Activated effector memory CD4-positive, alpha-beta T cell treated with anti-CD3 and anti-CD28 coated beads, Interleukin-2, amount 50 U/mL, for 16 hours (primary cell): Measurements from ENCODE around the gene ZNF578.
"Not testable (repeated sequence)": the region's sequence is repeated elsewhere in the genome, so short reads cannot be mapped to it uniquely, and the experiment has no call there.

Source experiments
- DNase-seq: peaks from one replicate; pipeline ENCODE4 v3.0.0-alpha.2; 2020

ZNF578 gene

DNA sequence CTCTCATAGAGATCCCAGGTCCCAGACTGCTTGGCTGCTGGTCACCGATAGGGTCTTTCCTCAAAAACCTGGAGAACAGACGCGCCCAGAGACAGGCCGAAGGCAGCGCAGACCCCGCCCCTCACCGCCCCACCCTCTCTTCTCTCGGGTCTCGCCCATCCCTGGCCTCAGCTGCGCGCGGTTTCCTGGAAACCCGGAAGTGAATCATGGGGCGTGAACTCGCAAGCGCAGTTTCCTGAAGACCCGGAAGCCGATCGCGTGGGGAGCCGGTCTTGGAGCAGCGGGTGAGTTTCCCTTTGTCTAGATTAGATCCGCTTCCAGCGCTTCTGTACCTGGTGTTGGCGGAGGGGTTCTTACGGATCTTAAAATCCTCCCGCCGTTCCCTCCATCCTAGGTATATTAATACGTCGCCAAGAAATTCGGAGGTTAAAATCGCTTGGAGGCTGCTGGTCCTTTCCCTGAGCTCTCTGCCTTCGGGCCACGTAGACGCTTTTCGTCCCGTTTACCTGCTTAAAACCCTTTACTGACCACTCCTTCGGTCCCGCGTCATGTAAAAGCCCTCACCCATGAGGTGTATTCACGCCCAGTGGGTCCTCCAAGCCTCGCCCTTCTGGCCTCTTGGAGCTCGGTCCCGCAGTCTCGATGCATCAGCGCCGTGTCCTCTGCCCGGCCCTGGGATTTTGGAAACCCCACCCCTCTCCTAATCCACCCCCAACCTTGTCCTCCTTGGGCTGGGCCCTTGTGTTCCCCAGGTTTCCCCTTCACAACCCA lies at the start of gene ZNF578:
Gene ZNF578, plus strand, starts transcription at position 230 of the 771 bp plus-strand sequence. CDS start 48,293 bp downstream, outside the sequence.
- DNase-seq = peak; percentile 85

DNA sequence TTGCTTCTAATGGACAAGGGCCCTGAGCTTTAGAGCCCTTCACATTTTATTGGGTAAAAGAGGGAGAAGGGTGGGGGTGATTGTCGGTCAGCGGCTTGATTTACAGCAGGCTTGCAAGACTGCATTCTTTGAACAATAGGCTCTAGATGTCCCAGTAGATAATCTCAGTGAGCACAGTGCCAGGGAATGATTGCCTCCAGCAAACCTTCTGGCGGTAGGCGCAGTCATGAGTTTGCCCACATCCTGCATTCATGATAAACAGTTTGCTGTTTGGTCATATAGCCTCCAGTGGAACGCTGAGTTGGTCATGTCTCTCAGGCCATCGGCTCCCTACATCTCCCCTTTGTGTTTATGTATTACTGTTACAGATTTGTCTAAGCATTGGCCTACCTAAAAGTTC lies 43.1 kb upstream of the ZNF578 start:
- no peak for DNase-seq

DNA sequence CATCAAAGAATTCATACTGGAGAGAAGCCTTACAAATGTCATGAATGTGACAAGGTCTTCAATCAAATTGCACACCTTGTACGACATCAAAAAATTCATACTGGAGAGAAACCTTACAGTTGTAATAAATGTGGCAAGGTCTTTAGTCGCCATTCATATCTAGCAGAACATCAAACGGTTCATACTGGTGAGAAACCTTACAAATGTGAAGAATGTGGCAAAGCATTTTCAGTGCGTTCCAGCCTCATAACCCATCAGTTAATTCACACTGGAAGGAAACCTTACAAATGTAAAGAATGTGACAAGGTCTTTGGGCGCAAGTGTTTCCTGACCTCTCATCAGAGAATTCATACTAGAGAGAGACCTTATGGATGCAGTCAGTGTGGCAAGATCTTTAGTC lies 37.6 kb upstream of the ZNF578 start:
- no peak for DNase-seq

DNA sequence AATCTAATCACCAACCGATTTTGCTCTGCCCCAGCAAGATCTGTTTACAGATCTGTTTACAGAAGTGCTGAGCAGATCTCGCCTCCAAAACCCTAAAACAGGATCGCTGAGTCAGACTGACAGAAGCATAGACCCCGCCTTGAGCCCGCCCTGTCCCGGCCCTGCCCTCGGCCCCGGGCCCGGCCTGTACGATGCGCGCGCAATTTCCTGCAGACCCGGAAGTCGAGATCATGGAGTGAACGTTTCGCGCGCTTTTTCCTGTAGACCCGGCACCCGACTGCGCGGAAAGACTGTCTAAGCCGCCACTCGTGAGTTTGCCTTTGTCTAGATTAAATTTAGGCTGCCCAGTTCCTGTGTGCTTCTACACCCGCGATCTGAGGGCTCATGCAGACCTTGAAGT lies 24.4 kb upstream of the ZNF578 start, which contains the start of gene ZNF534:
Gene ZNF534, plus strand, starts transcription at position 212 of the 400 bp plus-strand sequence. CDS start 2,327 bp downstream, outside the sequence.
- DNase-seq = no peak

DNA sequence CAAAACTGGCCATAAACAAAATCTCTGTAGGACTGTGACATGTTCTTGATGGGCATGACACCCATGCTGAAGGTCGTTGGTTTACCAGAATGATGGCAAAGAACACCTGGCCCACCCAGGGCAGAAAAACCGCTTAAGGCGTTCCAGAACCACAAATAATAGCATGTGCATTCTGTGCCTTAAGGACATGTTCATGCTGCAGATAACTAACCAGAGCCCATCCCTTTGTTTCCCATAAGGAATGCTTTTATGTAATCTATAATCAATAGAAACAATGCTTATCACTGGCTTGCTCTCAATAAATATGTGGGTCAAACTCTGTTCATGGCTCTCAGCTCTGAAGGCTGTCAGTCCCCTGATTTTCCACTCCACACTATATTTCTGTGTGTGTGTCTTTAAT lies 11.2 kb upstream of the ZNF578 start:
- no peak for DNase-seq

DNA sequence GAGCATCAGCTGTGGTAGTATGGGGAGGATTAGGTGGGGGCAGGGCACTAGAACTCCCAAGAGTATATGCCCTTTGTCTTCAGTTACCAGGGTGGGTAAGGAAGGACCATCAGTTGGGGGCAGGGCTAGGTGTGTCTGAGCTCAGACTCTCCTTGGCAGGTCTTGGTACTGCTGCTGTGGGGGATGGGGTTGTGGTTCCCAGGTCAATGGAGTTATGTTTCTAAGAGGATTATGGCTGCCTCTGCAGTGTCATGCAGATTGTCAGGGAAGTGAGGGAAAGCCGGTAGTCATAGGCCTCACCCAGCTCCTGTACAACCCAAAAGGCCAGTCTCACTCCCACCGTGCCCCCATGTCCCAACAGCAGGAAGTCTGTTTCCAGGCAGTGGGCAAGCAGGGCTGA lies 8.8 kb upstream of the ZNF578 start:
- DNase-seq = no peak

DNA sequence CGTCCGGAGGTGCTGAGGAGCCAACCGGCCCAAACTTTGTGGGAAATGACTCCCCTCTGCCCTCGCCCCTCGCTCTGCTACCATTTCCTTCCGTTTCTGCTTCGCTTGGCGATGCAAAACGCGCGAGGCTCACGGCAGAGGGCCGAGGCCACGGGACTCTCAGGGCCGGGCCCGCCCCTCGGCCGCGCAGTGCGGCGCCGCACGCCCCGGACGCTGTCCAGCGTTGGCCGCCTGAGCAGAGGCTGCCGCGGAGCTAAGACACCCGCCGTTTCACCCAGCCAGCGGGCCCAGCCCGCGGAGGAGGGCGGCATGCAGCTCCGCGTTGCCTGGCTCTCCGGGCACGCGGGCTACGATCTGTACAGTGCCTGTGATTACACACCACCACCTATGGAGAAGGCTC lies 2.1 kb upstream of the ZNF578 start:
- no peak for DNase-seq

DNA sequence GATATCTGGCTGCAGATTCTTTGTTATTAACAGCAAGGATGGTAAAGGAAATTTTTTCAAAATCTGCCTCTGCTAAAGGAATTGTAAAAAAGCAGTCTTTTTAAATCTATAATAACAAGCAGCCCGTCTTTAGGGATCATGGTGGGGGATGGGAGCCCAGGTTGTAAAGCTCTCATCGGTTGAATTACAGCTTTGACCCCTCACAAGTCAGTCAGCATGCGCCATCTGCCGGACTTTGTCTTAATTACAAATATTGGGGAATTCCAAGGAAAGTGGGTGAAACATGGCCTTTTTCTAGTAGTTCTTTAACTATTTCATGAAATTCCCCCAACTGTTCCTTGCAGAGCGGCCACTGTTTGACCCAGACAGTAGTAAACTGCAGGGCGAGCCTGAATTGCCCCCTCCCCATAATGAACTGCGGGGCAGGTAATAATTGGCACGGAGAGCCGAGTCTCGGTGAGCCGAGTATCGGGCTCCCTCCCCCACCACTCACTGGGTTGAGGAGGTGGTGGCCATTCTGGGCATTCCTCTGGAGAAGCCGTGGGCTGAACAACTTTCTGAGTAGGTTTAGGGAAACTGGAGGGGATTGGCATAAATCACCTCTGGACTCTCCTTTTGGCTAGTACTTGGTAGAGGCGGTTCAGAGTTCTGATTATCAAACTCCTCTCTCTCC lies 11.6 kb downstream of the ZNF578 start:
- no peak for DNase-seq

DNA sequence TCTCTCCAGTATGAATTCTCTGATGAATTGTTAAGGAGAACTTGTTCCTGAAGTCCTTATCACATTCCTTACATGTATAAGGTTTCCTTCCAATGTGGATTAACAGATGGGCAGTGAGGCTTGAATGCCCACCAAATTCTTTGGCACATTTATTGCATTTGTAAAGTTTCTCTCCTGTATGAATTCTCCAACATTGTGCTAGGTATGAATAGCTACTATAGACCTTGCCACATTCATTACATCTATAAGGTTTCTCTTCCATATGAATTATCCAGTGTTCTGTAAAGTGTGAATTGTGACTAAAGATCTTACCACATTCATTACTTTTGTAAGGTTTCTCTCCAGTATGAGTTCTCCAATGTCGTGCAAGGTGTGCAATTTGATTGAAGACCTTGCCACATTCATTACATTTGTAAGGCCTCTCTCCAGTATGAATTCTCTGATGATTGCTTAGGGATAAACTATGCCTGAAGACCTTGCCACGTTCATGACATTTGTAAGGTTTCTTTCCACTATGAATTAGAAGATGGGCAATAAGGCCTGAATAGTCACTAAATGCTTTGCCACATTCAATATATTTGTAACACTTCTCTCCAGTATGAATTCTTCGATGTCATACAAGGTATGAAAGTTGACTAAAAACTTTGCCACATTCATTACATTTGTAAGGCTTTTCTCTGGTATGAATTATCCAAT lies 20.4 kb downstream of the ZNF578 start:
- DNase-seq = no peak

DNA sequence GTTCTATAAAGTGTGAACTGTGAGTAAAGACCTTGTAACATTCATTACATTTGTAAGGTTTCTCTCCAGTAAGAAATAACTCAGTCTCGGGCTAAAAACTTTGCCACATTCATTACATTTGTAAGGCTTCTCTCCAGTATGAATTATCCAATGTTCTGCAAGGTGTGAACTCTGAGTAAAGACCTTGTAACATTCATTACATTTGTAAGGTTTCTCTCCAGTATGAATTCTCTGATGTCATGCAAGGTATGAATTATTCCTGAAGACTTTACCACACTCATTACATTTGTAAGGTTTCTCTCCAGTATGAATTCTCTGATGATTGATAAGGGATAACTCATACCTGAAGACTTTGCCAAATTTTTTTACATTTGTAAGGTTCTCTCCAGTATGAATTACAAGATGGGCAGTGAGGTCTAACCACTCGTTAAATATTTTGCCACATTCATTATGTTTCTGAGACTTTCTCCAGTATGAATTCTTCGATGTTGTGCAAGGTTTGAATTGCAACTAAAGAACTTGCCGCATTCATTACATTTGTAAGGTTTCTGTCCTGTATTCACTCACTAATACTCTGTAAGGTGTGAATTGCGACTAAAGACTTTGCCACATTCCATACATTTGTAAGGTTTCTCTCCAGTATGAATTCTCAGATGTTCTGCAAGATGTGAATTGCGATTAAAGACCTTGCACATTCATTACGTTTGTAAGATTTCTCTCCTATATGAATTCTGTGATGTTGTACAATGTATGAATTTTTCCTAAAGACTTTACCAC lies 21.2 kb downstream of the ZNF578 start:
- no peak for DNase-seq

DNA sequence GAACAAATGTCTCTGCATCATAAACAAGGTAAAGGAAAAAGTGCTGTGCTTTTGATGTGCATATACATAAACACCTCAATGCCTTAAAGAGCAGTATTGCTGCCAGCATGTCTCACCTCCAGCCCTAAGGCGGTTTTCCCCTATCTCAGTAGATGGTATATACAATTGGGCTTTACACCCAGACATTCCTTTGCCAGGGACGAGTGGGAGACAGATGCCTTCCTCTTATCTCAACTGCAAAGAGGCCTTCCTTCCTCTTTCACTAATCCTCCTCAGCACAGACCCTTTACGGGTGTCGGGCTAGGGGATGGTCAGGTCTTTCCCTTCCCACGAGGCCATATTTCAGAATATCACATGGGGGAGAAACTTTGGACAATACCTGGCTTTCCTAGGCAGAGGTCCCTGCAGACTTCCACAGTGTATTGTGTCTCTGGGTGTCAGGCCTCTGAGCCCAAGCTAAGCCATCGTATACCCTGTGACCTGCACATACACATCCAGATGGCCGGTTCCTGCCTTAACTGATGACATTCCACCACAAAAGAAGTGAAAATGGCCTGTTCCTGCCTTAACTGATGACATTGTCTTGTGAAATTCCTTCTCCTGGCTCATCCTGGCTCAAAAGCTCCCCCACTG lies 30.9 kb downstream of the ZNF578 start:
- DNase-seq = not testable (repeated sequence)

DNA sequence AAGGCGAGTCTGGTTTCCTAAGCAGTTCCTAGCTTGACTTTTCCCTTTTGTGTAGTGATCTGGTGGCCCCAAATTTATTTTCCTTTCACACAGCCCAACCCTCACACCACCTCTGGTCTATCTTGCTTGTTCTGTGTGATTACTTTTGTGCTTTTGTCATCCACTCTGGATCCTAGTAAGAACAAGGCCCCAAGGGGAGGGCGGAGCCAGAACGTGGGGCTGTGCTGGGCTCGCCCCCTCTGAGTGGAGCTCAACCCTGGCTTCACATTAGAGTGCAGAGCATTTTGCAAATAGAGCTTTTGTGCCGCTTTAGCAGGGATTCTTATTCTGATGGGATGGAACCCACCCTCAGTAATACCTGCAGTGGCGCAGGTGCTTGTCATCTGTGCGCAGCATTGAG lies 31.7 kb downstream of the ZNF578 start:
- DNase-seq = not testable (repeated sequence)

DNA sequence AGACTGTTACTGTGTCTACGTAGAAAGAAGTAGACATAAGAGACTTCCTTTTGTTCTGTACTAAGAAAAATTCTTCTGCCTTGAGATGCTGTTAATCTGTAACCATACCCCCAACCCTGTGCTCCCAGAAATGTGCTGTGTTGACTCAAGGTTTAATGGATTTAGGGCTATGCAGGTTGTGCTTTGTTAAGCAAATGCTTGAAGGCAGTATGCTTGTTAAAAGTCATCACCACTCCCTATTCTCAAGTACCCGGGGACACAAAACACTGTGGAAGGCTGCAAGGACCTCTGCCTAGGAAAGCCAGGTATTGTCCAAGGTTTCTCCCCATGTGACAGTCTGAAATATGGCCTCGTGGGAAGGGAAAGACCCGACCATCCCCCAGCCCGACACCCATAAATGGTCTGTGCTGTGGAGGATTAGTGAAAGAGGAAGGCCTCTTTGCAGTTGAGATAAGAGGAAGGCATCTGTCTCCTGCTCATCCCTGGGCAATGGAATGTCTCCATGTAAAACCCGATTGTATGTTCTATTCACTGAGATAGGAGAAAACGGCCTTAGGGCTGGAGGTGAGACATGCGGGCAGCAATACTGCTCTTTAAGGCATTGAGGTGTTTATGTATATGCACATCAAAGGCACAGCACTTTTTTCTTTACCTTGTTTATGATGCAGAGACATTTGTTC lies 32.3 kb downstream of the ZNF578 start:
- not testable (repeated sequence) for DNase-seq

DNA sequence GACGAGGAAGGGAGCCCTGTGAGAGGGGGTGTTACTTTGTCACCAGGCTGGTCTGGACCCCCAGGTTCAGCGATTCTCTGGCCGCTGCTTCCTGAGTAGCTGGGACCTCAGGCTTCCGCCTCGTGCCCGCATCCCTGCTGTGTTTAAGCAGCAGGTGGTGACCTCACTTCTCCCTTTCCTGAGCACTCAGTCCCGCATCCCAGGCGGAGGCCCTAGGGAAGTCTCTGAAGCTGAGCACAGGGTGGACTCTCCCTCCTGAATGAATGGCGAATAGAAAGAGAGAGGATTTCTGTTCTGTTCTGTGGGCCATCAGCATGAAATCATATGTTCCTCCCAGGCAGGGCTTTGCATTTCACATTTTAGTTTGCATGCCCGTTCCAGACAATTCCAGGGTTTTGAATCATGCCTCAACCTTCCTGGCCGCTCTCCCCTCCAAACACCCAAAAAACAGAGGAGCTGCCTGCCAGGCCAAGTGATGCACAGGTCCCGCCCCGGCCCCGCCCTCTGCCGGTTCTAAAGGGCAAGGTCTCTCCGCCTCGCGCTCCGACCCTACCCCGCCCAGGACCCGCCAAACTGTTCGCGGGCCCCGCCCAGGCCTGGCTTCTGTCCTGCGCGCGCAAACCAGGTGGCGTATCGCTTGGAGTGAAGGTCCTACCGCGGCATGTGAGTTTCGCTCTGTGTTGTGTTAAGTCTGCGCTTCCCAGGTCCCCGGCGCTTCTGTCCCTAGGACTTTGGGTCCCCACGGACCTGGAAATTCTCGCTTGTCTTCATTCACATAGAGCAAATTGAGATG lies 39.0 kb downstream of the ZNF578 start:
- no peak for DNase-seq

DNA sequence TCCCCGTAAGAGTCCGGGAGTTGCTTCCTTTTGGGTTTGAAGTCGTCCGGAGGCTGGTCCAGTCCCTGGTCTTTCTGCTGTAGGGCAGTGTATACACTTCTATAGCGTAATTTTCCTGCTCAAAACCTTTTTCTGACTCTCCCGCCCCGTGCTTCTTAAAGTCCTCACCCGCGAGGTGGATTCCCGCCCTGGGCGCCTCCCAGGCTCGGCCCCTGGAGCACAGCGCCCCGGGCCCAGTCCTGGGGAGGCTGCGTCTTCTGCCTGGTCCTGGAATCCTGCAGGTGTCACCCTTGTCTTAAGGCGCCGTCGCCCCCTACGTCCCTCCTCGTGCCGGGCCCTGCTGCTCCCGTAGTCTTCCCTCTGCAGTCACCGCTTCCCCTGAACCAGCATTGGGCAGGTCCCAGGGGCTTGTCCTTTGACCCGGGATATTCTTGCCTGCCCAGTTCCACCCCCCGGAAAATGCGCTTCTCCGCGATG lies 39.7 kb downstream of the ZNF578 start:
- no peak for DNase-seq

DNA sequence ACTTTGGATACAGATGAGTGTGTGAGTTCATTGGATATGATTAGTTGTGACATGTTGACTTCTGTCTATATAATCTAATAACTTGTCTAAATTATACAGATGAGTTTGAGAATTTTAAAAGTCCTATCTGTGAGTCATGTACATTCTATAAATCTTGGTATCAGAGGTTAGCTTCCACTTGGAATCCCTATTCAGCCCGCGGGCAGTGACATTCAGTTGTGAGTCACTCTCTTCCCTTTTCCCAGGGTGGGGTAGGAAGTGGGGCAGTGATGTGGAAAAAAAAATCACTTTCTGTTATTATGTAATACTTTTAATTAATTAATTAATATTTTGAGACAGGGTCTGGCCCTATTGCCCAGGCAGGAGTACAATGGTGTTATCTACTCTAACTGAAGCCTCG lies 41.2 kb downstream of the ZNF578 start:
- DNase-seq = no peak

DNA sequence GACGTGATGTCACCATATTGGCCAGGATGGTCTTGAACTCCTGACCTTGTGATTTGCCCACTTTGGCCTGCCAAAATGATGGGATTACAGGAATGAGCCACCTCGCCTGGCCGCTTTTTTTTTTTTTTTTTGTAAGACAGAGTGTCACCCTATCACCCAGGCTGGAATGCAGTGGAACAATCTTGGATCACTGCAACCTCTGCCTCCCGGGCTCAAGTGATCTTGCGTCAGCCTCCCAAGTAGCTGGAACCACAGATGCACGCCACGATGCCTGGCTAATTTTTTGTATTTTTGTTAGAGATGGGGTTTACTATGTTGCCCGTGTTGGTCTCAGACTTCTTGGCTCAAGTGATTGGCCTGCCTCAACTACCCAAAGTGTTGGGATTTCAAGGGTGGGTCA lies 45.2 kb downstream of the ZNF578 start:
- no peak for DNase-seq

DNA sequence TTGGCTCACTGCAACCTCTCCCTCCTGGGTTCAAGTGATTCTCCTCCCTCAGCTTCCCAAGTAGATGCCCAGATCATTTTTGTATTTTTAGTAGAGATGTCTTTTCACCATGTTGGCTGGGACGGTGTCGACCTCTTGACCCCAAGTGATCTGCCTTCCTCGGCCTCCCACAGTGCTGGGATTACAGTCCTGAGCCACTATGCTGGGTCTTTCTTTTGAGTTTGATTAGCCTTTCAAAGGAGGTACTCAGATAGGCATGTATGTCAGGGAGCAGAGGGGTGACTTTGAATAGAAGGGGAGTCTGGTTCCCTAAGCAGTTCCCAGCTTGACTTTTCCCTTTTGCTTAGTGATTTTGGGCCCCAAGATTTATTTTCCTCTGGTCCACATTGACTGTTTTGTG lies 47.1 kb downstream of the ZNF578 start:
- not testable (repeated sequence) for DNase-seq

DNA sequence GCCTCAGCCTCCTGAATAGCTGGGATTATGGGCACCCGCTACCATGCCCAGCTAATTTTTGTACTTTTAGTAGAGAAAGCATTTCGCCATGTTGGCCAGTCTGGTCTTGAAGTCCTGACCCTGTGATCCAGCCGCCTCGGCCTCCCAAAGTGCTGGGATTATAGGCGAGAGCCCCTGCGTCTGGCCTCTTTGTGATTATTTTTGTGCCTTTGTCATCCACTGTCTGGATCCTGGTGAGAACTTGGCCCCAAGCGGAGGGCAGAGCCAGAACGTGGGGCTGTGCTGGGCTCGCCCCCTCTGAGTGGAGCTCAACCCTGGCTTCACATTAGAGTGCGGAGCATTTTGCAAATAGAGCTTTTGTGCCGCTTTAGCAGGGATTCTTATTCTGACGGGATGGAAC lies 47.6 kb downstream of the ZNF578 start:
- not testable (repeated sequence) for DNase-seq

DNA sequence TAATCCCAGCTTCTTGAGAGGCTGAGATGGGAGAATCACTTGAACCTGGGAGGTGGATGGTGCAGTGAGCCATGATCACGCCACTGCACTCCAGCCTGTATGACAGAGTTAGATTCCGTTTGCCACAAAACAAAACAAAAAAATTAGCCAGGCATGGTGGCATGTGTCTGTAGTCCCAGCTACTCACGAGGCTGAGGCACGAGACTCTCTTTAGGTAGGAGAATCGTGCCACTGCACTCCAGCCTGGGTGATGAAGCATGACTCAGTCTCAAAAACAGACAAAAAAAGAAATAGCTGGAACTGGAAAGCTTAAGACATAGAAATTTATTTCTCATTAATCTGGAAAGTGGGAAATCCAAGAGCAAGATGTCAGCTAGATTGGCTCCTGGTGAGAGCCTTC lies 53.9 kb downstream of the ZNF578 start:
- DNase-seq = no peak

DNA sequence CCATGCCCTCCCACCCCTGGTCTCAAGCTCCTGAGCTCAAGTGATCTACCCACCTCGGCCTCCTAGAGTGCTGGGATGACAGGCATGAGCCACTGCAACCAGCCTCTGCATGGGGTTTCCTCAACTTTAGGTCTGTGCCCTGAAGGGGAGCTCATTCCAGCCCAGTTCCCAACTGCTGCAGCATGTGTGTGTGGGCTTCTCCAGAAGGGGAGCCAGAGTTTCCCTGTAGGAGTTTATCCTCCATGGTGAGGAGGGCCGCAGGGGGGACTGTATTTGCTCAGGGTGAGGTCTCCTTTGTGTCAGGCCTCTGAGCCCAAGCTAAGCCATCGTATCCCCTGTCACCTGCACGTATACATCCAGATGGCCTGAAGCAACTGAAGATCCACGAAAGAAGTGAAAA lies 62.8 kb downstream of the ZNF578 start:
- DNase-seq = no peak
